Measurements from ENCODE around the gene PTPRM. TPM values are rescaled to one million over a fixed set of nuclear protein-coding genes. Genes with fewer than 3 reads are reported as not detected.
A peak's percentile ranks its signal among the peaks of the same experiment; 100 is the strongest.

The PTPRM gene
- total RNA-seq, 1 donor from 2014 or later: 131 TPM

DNA sequence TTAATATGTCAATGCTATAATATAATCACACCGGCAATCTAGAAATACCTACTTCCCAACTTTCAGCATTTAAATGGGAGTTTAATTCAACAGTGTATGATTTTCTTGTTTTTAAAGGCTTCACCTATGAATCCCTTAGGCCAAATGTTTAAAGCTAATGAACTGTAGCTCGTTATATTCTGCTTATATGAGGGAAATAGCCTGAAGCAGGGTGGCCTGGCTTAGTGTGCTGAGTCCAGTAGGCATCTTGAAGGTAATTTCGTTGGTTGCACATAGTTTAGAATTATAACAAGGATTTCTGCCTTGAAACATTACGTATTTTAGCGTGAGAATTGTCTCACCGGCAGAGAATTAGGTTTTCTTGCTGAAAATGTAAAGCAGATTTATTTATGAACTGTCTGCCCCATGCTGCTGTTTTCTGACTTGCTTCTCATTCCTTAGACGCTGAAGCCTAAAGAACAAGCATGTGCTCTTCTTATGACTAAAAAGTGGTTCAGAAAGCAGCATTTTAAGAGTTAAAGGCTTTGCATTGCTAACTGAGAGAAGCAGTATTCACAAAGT, 608.5 kb downstream of the PTPRM start:
- peaks cover 1% of the 10 kb centered on the region for H3K36me3 Mint-ChIP-seq (ENCODE audit: low read depth)
- no peak for DNase-seq (ENCODE audit: low spot score)
- H3K9me3 Mint-ChIP-seq (ENCODE audit: low read depth): no peaks in the 10 kb centered on the region
- no peaks in the 10 kb centered on the region for H3K27me3 Mint-ChIP-seq (ENCODE audit: low read depth)
- H3K27ac Mint-ChIP-seq (ENCODE audit: unreplicated experiment): no peak overlapping the region
- TF ChIP-seq, protein P1, sequence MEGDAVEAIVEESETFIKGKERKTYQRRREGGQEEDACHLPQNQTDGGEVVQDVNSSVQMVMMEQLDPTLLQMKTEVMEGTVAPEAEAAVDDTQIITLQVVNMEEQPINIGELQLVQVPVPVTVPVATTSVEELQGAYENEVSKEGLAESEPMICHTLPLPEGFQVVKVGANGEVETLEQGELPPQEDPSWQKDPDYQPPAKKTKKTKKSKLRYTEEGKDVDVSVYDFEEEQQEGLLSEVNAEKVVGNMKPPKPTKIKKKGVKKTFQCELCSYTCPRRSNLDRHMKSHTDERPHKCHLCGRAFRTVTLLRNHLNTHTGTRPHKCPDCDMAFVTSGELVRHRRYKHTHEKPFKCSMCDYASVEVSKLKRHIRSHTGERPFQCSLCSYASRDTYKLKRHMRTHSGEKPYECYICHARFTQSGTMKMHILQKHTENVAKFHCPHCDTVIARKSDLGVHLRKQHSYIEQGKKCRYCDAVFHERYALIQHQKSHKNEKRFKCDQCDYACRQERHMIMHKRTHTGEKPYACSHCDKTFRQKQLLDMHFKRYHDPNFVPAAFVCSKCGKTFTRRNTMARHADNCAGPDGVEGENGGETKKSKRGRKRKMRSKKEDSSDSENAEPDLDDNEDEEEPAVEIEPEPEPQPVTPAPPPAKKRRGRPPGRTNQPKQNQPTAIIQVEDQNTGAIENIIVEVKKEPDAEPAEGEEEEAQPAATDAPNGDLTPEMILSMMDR (IDR thresholded peaks at IDR 0.05): no peak
- no peak overlapping the region for H3K4me3 Mint-ChIP-seq (ENCODE audit: unreplicated experiment)
- H3K4me1 Mint-ChIP-seq (ENCODE audit: low read depth): peaks cover 27% of the 10 kb centered on the region

DNA sequence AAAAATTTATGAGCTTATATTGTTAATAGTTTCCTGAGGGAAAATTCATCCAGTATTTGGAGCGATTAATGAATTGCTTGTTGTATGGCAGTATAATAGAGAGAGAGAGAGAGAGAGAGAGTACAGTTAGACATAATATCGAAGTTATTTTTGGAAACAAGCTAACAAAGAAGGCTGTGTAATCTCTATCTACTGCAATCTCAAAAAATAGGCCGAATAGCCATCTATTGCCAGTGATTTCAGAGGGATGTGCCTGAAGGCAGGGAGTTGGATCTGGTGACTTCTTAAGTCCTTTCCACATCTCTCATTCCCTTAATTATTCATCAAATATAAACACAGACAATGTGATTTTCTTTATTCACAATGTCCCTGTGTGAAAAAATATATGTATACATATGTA, 609.0 kb downstream of the PTPRM start:
- no peaks in the 10 kb centered on the region for H3K27me3 Mint-ChIP-seq (ENCODE audit: low read depth)
- DNase-seq (ENCODE audit: low spot score): no peak

DNA sequence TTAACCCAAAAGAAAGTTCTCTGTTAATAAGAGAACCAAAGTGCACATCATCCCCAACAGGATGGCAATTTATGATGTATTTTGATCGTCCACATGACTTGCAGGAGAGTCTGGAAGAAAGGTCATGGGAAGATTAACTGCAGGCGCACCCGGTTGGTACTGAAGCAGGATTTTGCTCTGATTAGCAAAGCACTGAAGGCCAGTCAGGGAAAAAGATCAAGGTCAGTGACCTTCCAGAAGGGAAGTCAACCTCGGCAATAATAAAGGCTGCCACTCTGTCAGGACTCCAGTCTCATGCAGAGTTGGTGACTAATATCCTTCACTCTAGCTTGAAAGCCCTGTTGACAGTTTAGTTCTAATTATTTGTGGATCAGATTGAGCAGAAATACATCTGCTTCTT, 609.4 kb downstream of the PTPRM start:
- Mint-ChIP-seq H3K9me3 (ENCODE audit: low read depth) (no peaks in the 10 kb centered on the region), H3K36me3 (ENCODE audit: low read depth) (peaks cover 1% of the 10 kb centered on the region), H3K4me1 (ENCODE audit: low read depth) (peaks cover 27% of the 10 kb centered on the region), H3K4me3 (ENCODE audit: unreplicated experiment) (no peak overlapping the region), H3K27ac (ENCODE audit: unreplicated experiment) (peak overlapping the region; percentile 30), H3K27me3 (ENCODE audit: low read depth) (no peaks in the 10 kb centered on the region)
- TF ChIP-seq, protein P1 (IDR thresholded peaks at IDR 0.05): no peak
- no peak for DNase-seq (ENCODE audit: low spot score)

More for the DNA sequence above, 609.0 kb downstream of the PTPRM start:
- no peaks in the 10 kb centered on the region for H3K9me3 Mint-ChIP-seq (ENCODE audit: low read depth)
- peak overlapping the region; percentile 30 for H3K27ac Mint-ChIP-seq (ENCODE audit: unreplicated experiment)
- peaks cover 27% of the 10 kb centered on the region for H3K4me1 Mint-ChIP-seq (ENCODE audit: low read depth)
- H3K36me3 Mint-ChIP-seq (ENCODE audit: low read depth): peaks cover 1% of the 10 kb centered on the region
- TF ChIP-seq, protein P1 (IDR thresholded peaks at IDR 0.05): no peak
- H3K4me3 Mint-ChIP-seq (ENCODE audit: unreplicated experiment): no peak overlapping the region

DNA sequence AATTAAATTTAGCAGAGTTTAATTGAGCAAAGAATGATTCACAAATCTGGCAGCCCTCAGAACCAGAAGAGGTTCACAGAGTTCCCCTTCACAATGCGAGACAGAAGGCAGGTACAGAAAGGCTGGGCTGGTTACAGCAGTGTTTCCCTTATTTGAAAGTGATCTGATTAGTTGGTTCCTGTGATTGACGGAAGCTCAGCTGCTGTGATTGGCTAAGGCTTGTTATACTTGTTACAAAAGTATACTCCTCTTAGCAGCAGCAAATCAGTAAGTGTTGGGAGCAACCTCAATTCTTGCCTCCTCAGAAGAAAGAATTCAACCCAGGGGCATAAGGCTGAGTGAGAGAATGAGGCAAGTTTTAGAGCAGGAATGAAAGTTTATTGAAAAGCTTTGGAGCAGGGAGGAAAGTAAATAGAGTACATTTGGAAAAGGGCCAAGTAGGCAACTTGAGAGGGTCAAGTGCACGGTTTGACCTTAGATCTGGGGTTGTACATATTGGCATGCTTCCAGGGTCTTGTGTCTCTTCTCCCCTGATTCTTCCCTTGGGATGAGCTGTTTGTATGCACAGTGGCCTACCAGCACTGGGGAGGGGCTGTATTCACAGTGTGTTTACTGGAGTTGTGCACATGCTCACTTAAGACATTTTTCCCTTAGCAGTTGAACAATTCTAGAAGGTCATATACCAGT, 610.4 kb downstream of the PTPRM start:
- Mint-ChIP-seq H3K27me3 (ENCODE audit: low read depth) (no peaks in the 10 kb centered on the region), H3K27ac (ENCODE audit: unreplicated experiment) (peak overlapping the region; percentile 68), H3K4me1 (ENCODE audit: low read depth) (peaks cover 27% of the 10 kb centered on the region), H3K9me3 (ENCODE audit: low read depth) (no peaks in the 10 kb centered on the region), H3K36me3 (ENCODE audit: low read depth) (peaks cover 1% of the 10 kb centered on the region), H3K4me3 (ENCODE audit: unreplicated experiment) (no peak overlapping the region)
- no peak for DNase-seq (ENCODE audit: low spot score)
- TF ChIP-seq, protein P1 (IDR thresholded peaks at IDR 0.05): no peak

DNA sequence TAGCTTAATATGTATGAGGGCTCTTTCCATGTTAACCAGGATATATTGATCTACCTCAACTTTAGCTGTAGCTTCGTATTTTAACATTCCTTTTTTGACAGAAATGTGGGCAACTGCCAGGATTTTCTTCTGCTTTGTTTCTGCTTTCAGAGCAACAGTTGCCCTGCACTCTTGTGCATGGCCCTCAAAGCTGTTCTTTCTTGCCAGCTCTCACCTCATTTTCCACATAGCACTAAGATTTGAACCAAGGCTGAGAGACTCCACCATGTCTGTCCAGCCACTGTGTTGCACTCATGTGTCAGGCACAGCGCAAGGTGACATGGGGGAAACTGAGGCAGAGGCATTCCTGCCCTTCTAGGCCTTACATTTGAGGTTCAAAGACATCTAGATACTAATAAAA, 619.3 kb downstream of the PTPRM start:
- no peaks in the 10 kb centered on the region for H3K9me3 Mint-ChIP-seq (ENCODE audit: low read depth)
- TF ChIP-seq, protein P1 (IDR thresholded peaks at IDR 0.05): no peak
- H3K4me1 Mint-ChIP-seq (ENCODE audit: low read depth): peaks cover 14% of the 10 kb centered on the region
- peaks cover 5% of the 10 kb centered on the region for H3K36me3 Mint-ChIP-seq (ENCODE audit: low read depth)
- no peaks in the 10 kb centered on the region for H3K27me3 Mint-ChIP-seq (ENCODE audit: low read depth)
- DNase-seq (ENCODE audit: low spot score): no peak
- no peak overlapping the region for H3K27ac Mint-ChIP-seq (ENCODE audit: unreplicated experiment)
- H3K4me3 Mint-ChIP-seq (ENCODE audit: unreplicated experiment): no peak overlapping the region
